Mesothelial cell of epicardium (in vitro differentiated cells): ENCODE measurements around the gene SDC1. TPM values are rescaled to one million over a fixed set of nuclear protein-coding genes. Genes with fewer than 3 reads are reported as not detected.

Source experiments
- DNase-seq, 2 experiments: peaks; one replicate each; pipeline ENCODE4 v3.0.0; 2021; ENCODE audit warnings: low spot score in 2 of 2; ENCODE audit not compliant: unreplicated experiment in 2 of 2
- H3K27ac Mint-ChIP-seq: 2 replicates; pipeline ENCODE4 v1.8.0; 2021; ENCODE audit warnings: mixed read lengths
- H3K27me3 Mint-ChIP-seq: 2 replicates; pipeline ENCODE4 v1.8.0; 2021; ENCODE audit warnings: low read depth, mixed read lengths
- H3K36me3 Mint-ChIP-seq: 2 replicates; pipeline ENCODE4 v1.8.0; 2021; ENCODE audit warnings: mixed read lengths
- H3K4me1 Mint-ChIP-seq: 2 replicates; pipeline ENCODE4 v1.8.0; 2021; ENCODE audit warnings: mixed read lengths
- H3K4me3 Mint-ChIP-seq: 2 replicates; pipeline ENCODE4 v1.8.0; 2021; ENCODE audit warnings: mild to moderate bottlenecking, moderate library complexity, mixed read lengths
- H3K9me3 Mint-ChIP-seq: 2 replicates; pipeline ENCODE4 v1.8.0; 2021; ENCODE audit warnings: mixed read lengths
- total RNA-seq: library from RNA; stranded (reverse); gene quantifications from 3 replicates; pipeline ENCODE4 v1.2.1, GENCODE V29; 2021
- TF ChIP-seq, protein P1 (sequence below): fragments of 200-600 bp; sonication (generic); IDR thresholded peaks from one replicate; pipeline ENCODE4 v1.5.0; 2021; ENCODE audit warnings: antibody characterized with exemption; ENCODE audit not compliant: unreplicated experiment

The SDC1 gene
- total RNA-seq, 1 donor from 2014 or later: 50.7 TPM

DNA sequence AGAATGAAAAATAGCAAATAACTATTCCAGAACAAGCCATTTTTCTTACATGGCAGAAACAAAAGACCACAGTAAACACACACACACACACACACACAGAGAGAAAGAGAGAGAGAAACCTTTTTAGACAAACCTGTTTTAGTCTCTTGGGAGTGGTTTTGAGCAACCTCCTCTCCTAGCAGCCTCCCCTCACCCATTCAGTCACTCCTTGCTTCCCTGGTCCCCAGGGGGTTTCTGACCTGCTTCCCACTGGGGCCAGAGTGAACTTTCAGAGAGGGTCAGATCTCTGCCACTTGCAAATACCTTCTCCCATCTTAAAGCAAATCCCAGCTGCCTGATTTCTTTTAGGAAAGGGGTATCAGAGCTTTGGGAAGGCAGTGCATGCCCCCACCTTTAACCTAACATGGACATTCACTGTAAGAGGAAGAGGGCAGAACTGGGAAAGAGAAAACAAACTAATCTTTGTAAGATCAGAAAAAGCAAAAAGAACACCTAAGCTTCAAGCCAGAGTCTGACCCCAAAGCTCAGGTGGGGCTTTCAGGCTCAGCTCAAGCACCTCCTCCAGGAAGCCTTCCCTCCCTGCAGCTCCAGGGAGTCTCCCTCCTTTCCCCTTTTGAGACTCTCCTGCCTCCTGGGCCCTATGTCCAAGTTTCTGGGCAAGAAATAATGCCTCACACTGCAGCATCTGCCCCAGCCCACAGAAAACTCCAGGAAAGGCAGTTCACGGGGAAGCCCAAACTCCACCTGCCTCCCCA is 2.7 kb downstream of the SDC1 start:
- peaks cover 34% of the 10 kb centered on the region for H3K4me1 Mint-ChIP-seq
- H3K27ac Mint-ChIP-seq: peak overlapping the region; percentile 90
- no peak for DNase-seq
- peak overlapping the region; percentile 73 for H3K4me3 Mint-ChIP-seq
- TF ChIP-seq, protein P1, sequence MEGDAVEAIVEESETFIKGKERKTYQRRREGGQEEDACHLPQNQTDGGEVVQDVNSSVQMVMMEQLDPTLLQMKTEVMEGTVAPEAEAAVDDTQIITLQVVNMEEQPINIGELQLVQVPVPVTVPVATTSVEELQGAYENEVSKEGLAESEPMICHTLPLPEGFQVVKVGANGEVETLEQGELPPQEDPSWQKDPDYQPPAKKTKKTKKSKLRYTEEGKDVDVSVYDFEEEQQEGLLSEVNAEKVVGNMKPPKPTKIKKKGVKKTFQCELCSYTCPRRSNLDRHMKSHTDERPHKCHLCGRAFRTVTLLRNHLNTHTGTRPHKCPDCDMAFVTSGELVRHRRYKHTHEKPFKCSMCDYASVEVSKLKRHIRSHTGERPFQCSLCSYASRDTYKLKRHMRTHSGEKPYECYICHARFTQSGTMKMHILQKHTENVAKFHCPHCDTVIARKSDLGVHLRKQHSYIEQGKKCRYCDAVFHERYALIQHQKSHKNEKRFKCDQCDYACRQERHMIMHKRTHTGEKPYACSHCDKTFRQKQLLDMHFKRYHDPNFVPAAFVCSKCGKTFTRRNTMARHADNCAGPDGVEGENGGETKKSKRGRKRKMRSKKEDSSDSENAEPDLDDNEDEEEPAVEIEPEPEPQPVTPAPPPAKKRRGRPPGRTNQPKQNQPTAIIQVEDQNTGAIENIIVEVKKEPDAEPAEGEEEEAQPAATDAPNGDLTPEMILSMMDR: no peak
- H3K9me3 Mint-ChIP-seq: no peaks in the 10 kb centered on the region
- no peaks in the 10 kb centered on the region for H3K36me3 Mint-ChIP-seq
- H3K27me3 Mint-ChIP-seq: no peaks in the 10 kb centered on the region

DNA sequence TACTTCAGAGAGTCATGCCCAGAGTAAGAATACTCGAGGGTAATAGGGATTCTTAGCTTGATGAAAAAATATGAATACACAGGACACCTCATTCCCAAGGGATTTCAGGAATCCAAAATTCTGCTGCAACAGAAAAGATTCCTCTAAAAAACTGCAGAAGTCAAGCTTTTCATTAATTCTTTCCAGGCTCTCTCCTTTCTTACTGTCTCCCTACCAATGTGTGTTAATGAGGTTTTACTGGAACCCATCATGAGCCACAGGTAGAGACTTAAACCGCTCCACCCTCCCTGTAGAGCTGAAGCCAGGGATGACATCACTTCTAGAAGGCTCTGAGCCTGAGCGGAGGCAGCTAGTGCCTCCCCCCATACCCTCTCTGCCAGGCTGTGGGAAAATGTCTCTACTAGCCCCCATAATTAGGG is 3.4 kb downstream of the SDC1 start:
- Mint-ChIP-seq H3K27ac (peak overlapping the region; percentile 90), H3K4me3 (peak overlapping the region; percentile 73), H3K36me3 (no peaks in the 10 kb centered on the region), H3K9me3 (no peaks in the 10 kb centered on the region), H3K27me3 (no peaks in the 10 kb centered on the region), H3K4me1 (peaks cover 34% of the 10 kb centered on the region)
- TF ChIP-seq, protein P1: no peak
- DNase-seq: no peak

DNA sequence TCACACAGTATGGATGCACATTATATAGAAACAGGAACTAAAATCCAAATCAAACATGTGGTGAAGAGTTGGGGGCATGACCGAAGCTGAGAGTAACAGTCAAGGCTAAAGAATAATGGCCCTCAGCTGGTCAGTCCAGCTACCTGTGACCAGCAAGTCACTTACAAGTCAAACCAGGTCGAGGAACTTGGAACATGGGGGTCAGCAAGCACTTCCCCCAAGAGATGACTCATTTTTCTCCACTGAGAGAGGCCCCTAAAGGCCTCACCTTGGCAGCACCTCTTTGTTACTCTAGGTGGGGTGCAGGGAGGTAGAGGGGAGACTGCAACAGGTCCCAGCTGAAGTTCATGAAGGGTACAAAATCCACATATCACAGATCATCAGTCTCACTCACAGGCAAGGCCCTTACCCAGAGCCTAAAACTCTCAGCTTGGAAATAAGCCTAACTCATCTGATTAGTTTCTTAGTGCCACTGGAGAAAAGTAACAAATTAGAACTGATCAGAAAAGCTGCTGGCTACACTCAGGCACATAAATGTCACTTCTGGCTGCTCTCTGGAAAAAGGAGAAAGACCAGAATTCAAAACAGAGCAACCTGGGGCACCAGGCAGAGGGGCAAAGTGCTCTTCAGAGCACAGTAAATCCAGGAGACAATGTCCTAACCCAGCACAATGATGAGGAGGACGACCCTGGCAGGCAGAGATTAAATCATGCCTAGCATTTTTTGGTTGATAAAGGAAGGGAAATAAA is 4.0 kb downstream of the SDC1 start:
- Mint-ChIP-seq H3K36me3 (no peaks in the 10 kb centered on the region), H3K9me3 (no peaks in the 10 kb centered on the region), H3K4me3 (no peak overlapping the region), H3K27me3 (no peaks in the 10 kb centered on the region), H3K4me1 (peaks cover 34% of the 10 kb centered on the region), H3K27ac (peak overlapping the region; percentile 78)
- TF ChIP-seq, protein P1: no peak
- DNase-seq: no peak

DNA sequence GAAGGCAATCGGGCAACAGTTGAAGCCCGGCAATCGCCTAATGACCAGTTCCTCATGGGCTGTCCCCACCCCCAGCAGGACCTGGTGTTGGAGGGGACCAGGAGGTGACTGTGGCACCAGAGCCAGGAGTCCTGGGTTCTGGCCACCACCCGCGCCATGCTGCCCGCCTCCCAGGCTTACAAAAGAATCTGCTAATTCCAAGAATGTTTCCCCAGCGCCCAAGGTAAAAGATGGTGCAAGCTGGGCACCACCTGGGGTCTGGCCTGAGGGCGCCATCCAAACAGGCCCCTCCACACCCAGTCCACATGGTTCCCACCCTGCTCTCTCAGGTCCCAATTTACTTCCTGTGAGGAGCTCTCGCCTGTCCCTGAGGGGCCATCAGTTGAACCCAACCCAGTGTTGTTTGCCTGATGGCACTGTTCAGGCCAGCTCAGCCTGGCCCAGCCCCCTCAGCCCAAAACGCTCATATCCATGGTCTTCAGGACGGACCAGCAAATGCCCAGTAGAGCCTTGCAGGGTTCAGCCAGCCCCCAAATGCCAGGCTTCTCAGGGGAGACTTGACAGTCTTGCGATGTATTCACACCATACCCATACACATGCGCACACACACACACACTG is 5.1 kb downstream of the SDC1 start:
- no peak overlapping the region for H3K4me3 Mint-ChIP-seq
- no peak for DNase-seq
- peak overlapping the region; percentile 78 for H3K27ac Mint-ChIP-seq
- TF ChIP-seq, protein P1: no peak
- H3K27me3 Mint-ChIP-seq: no peaks in the 10 kb centered on the region
- H3K36me3 Mint-ChIP-seq: no peaks in the 10 kb centered on the region
- H3K4me1 Mint-ChIP-seq: peaks cover 30% of the 10 kb centered on the region
- H3K9me3 Mint-ChIP-seq: no peaks in the 10 kb centered on the region

DNA sequence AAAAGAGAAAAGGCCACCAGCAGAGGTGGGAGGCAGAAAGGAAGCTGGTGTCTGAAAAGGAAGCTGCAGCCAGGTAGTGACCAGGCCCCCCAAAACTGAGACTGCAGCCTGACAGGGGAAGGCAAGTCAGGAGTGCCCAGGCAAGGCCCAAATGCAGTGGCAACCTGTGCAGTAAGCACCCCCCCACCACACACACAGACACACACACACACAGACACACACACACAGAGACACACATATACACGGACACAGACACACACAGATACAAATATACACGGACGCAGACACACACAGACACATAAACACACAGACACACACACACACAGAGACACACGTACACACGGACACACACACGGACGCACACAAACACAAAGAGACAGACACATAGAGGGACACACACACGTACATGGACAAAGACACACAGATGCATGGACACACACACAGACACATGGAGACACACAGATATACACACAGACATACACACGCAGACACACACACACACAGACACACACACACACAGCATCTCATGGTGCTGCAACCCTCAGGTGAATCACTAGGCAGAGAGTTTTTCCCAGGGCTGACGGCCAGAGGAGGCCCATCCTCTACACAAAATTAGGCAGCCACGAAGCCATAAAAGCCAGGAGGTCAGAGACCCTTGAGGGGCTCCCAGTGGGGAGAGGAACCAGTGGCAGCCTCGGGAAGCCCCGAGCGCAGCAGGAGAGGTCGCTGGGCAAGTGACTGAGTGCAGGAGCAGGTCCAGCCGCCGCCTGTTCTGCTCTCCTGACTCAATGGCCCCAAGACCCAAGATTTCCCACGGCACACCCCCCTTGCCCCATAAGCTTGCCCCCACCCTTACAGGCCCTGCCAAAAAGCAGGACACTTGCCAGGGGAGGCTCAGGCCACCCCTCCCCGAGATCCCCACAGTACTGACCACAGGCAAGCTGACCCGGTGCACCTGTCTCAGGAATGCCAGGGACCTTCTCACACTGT is 6.3 kb downstream of the SDC1 start:
- H3K4me3 Mint-ChIP-seq: no peak overlapping the region
- H3K27ac Mint-ChIP-seq: peak overlapping the region; percentile 30
- TF ChIP-seq, protein P1: no peak
- H3K9me3 Mint-ChIP-seq: no peaks in the 10 kb centered on the region
- H3K27me3 Mint-ChIP-seq: no peaks in the 10 kb centered on the region
- H3K4me1 Mint-ChIP-seq: peaks cover 42% of the 10 kb centered on the region
- H3K36me3 Mint-ChIP-seq: no peaks in the 10 kb centered on the region
- no peak for DNase-seq
